ENCODE measurements around the gene ACOT2.
"Not testable (repeated sequence)": the region's sequence is repeated elsewhere in the genome, so short reads cannot be mapped to it uniquely, and the experiment has no call there.

DNA sequence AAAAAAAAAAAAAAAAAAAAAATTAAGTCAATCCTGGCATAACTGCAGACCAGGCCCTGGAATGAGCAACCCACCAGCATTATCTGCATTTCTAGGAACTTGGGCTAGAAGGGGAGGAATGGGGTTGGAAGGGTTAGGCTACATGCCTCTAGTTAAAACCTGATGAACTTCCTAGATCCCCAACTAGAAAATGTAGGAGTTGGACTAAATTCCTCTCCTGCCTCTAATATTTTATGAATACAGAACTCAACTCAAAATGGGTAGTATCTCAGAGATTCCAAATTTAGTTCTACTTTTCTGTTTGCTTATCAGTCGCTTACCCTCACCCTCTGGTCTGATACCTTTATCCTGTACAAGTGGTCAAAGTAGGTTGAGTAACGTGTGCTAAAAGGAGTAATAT lies 39.7 kb upstream of the ACOT2 start:
- TF ChIP-seq, protein P1, sequence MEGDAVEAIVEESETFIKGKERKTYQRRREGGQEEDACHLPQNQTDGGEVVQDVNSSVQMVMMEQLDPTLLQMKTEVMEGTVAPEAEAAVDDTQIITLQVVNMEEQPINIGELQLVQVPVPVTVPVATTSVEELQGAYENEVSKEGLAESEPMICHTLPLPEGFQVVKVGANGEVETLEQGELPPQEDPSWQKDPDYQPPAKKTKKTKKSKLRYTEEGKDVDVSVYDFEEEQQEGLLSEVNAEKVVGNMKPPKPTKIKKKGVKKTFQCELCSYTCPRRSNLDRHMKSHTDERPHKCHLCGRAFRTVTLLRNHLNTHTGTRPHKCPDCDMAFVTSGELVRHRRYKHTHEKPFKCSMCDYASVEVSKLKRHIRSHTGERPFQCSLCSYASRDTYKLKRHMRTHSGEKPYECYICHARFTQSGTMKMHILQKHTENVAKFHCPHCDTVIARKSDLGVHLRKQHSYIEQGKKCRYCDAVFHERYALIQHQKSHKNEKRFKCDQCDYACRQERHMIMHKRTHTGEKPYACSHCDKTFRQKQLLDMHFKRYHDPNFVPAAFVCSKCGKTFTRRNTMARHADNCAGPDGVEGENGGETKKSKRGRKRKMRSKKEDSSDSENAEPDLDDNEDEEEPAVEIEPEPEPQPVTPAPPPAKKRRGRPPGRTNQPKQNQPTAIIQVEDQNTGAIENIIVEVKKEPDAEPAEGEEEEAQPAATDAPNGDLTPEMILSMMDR (IDR thresholded peaks at IDR 0.05) = not testable (repeated sequence)
- TF ChIP-seq POLR2A (IDR thresholded peaks at IDR 0.05) = not testable (repeated sequence)
